HG02938 (cell line): ENCODE data around the gene DCP1B.

ENCODE experiments used
- ATAC-seq: cut with Tn5 transposase; IDR thresholded peaks from one replicate; pipeline ENCODE4 v1.9.1; 2021; ENCODE audit warnings: mild to moderate bottlenecking, moderate library complexity; ENCODE audit not compliant: unreplicated experiment

The DCP1B gene

GRCh38 chr12:2018391-2018790, 14.1 kb upstream of the DCP1B start:
- no peak for ATAC-seq

GRCh38 chr12:2017546-2018337, 13.5 kb upstream of the DCP1B start:
- no peak for ATAC-seq

- ATAC-seq = no peak
These were observed 12.7 kb upstream of the DCP1B start for GRCh38 chr12:2016862-2017545.

GRCh38 chr12:2014231-2014630, 10.0 kb upstream of the DCP1B start:
- no peak for ATAC-seq

- ATAC-seq = no peak
These were observed 9.4 kb upstream of the DCP1B start for GRCh38 chr12:2013527-2014223.

- ATAC-seq = no peak
These were observed 8.8 kb upstream of the DCP1B start for GRCh38 chr12:2013086-2013485.

GRCh38 chr12:2011643-2012607, 7.7 kb upstream of the DCP1B start:
- ATAC-seq = no peak

GRCh38 chr12:2009623-2010022, 5.4 kb upstream of the DCP1B start:
- ATAC-seq = no peak

- ATAC-seq = no peak
These were observed 4.4 kb upstream of the DCP1B start for GRCh38 chr12:2008677-2009076.

GRCh38 chr12:2003676-2004112, 563 bp downstream of the DCP1B start:
- ATAC-seq = peak; percentile 10

- no peak for ATAC-seq
These were observed 8.9 kb downstream of the DCP1B start for GRCh38 chr12:1995205-1995896.

- ATAC-seq = no peak
These were observed 9.7 kb downstream of the DCP1B start for GRCh38 chr12:1994429-1995143.

GRCh38 chr12:1993871-1994371, 10.3 kb downstream of the DCP1B start:
- ATAC-seq = no peak

GRCh38 chr12:1993341-1993740, 10.9 kb downstream of the DCP1B start:
- no peak for ATAC-seq

GRCh38 chr12:1992732-1993131, 11.5 kb downstream of the DCP1B start:
- ATAC-seq = no peak

GRCh38 chr12:1989111-1989510, 15.1 kb downstream of the DCP1B start:
- no peak for ATAC-seq

- ATAC-seq = no peak
These were observed 19.5 kb downstream of the DCP1B start for GRCh38 chr12:1984759-1985158.

GRCh38 chr12:1980282-1980681, 24.0 kb downstream of the DCP1B start:
- no peak for ATAC-seq
